Raji (cell line): ENCODE measurements around the gene HSH2D.

ENCODE experiments used
- POLR2A ChIP-seq: IDR thresholded peaks from 2 replicates; pipeline ENCODE4 v1.6.1; 2011; ENCODE audit warnings: low read depth, low read length, control low read depth; ENCODE audit not compliant: insufficient read depth

HSH2D gene, protein sequence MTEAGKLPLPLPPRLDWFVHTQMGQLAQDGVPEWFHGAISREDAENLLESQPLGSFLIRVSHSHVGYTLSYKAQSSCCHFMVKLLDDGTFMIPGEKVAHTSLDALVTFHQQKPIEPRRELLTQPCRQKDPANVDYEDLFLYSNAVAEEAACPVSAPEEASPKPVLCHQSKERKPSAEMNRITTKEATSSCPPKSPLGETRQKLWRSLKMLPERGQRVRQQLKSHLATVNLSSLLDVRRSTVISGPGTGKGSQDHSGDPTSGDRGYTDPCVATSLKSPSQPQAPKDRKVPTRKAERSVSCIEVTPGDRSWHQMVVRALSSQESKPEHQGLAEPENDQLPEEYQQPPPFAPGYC

DNA sequence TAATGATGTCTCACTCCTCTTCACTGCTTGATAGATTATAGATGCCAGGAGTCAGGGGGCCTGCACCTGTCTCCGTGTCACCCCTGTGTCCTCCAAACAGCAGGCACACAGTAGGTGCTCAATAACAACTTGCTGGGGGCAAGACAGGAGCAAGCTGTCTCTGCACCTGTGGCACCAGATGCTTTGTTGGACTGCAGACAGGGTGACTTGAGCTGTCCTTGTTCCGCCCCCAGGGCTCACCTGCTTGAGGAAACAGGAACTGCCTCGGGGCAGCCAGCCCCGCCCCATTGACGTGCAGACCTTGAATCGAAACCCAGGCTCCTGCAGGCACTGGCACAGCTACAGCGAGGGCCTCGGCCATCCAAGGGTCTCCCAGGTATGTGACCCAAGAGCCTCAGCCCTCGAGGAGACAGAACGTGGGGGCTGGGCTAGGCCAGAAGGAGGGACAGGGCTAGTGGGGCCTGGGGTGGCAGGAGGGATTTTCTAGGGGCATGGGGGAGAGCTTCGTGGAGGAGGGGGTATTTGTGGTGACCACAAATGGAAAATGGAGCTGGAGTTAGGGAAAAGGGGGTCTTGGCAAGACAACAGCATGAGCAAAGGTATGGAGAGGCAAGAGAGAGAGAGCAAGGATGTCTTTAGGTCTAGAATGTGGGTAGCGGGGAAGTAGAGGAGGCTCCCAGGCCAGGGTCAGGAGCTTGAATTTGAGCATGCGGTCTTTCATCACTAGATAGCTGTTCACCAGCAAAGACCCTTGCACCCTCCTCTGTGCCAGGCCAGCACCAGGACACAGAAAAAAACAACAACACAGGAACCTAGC, at the start of gene HSH2D:
Gene HSH2D (plus strand): TSS at position 287 of the 817 bp plus-strand sequence. CDS start 5,066 bp downstream, outside the sequence.
- peak; percentile 94 for TF ChIP-seq POLR2A

DNA sequence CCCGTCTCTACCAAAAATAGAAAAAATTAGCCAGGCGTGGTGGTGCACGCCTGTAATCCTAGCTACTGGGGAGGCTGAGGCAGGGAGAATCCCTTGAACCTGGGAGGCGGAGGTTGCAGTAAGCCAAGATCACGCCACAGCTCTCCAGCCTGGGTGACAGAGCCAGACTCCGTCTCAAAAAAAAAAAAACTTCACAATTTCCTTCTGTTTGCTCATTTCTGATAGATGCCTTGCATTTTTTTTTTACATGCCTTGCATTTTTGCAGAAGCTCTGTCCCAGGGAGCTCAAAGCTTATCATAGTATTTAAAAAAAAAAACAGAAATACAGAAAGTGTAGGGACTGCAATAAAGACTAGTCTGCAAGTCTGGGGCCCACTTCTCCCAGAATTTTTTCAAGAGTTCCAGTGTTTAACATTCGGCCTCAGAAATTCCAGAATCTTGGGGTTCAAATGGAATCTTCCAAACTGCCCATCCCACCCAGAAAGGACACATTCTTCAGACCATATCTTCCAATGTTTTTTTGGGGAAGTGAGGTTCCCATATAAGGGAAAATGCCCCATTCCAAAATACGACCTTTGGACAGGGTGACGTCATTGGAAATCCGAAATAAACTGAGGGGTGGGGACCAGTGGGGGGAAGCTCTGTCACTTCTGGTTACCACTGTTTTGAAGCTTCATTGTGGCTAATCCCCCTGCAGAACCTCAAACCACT, 49.0 kb upstream of the HSH2D start:
- TF ChIP-seq POLR2A = no peak

DNA sequence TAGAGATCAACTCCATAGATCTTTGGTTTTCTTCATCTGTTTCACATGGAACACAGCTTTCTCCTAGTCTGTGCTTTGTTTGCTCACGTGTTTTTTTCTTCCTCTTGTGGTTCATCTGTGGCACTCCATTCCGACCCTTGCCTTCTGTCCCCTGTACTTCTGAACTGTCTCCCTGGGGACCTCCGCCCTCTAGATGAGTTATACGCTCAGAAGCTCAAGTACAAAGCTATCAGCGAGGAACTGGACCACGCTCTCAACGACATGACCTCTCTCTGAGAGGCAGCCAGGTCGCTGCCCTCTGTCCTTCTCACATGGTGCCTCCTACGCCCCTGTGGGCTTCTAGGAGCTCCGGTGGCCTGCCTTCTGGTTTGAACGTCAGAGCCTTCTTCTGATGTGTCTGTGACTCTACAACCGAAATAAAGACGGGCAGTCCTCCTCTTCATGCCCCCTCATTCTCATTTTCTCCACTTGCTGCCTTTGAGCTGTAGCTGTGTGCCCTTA, 48.4 kb upstream of the HSH2D start:
- TF ChIP-seq POLR2A = no peak

- TF ChIP-seq POLR2A = no peak
Measured at GRCh38 chr19:16096280-16096855, 47.1 kb upstream of the HSH2D start.

- no peak for TF ChIP-seq POLR2A
Measured at GRCh38 chr19:16098416-16098768, 45.1 kb upstream of the HSH2D start.

DNA sequence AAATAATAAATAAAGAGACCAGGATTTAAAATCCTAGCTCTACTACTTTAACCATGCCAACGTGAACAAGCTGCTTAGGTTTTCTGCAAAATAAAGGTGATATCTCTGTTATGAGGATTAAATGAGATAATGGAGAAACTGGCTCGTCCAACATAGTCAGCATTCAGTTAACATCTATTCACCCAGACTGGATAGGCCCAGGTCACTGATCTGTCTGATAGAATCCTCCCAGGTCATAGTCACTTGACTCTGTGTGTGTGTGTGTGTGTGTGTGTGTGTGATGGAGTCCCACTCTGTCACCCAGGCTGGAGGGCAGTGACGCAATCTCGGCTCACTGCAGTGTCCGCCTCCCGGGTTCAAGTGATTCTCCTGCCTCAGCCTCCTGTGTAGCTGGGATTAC, 44.7 kb upstream of the HSH2D start:
- TF ChIP-seq POLR2A = no peak

DNA sequence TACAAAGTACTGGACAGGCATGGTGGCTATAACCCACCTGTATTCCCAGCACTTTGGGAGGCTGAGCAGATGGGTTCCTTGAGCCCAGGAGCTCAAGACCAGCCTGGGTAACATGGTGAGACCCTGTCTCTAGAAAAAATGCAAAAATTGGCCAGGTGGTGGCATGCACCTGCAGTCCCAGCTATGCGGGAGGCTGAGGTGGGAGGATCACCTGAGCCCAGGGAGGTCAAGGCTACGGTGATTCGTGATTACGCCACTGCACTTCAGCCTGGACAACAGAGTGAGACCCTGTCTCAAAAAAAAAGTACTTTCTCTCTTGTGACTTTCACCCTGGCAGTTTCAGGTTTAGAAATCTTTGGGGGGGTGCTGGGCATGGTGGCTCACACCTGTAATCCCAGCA, 43.0 kb upstream of the HSH2D start:
- no peak for TF ChIP-seq POLR2A

DNA sequence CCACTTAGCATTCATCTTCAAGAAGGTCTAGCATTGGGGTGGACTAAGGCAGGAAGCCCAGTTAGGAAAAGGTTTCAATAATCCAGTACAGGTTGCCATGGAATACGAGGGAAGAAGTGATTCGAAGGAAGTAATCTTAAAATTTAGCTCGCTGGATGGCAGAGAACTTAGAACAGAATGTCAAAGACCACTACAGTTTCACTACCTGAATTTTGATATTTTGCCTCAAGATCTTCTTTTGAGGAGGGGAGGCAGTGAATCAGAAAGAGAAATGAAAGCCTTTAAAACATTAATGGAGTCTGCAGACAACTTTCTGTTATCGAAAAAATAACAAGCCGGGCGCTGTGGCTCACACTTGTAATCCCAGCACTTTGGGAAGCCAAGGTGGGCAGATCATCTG, 38.8 kb upstream of the HSH2D start:
- TF ChIP-seq POLR2A = no peak

DNA sequence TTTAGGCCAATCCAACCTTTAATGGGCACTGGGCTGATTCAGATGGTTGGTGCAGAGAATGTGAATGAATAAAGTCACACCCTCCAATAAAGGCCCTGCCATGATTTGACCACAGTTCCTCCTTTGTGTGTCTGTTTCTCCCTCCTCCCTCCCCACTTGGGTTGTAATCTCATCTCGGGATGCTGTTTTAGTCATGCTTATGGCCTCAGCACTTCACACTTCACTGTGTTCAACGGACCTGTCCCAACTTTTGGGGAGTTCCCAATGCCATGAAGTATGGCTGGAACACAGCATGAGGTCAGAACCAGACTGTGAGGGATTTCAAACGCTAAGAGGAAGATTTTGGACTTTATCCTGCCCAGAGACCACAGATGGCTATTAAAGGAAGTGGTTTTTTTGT, 37.4 kb upstream of the HSH2D start:
- no peak for TF ChIP-seq POLR2A

GRCh38 chr19:16111160-16111908, 32.2 kb upstream of the HSH2D start, which contains the start of gene RAB8A:
RAB8A (plus strand) TSS chr19:16111889; CDS start chr19:16111902, 13 bp downstream.
- peak; percentile 79 for TF ChIP-seq POLR2A

- peak; percentile 71 for TF ChIP-seq POLR2A
Measured at GRCh38 chr19:16111909-16112752, 31.4 kb upstream of the HSH2D start.

DNA sequence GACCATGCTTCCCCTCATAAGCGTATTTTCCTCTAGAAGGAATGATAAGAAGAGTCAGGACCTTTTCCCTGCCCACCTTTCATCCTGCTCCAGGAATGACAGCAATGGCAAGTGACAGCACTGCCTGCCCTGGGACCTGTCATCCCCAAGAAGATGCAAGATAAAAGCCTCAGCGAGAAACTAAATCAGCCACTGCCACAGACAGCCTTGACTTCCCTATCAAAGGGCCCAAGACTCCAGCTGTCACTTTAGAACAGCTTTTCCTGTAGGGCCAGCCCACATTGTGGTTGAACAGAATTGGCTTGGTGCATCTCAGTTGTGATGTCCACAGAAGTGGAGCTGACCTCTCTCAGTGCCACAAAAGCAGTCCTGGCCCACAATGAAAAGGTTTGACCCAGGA, 30.7 kb upstream of the HSH2D start:
- no peak for TF ChIP-seq POLR2A

DNA sequence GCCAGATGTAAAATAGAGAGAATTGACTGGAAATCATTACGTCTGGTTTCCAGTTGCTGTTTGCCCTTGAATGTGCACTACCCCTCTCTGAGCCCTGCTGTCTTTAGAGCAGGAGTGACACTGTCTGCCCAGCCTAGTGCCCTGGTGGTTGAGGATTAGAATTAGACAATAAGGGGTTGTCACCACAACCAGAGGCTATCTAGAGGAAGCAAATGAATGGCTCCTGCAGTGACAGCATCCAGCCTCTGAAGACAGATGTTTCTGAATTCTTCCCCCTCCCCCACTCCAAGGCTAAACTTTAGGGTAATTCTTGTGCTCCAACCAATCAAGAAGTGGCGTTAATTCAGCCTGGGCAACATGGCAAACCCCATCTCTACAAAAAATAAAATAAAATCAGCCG, 29.8 kb upstream of the HSH2D start:
- TF ChIP-seq POLR2A = no peak
